Stimulated activated effector memory CD8-positive, alpha-beta T cell treated with anti-CD3 and anti-CD28 coated beads, Interleukin-12 subunit alpha, Interleukin-12 subunit beta, amount 100 ng/mL, for 72 hours (primary cell): ENCODE results near the gene LPGAT1.
"Not testable (repeated sequence)": the region's sequence is repeated elsewhere in the genome, so short reads cannot be mapped to it uniquely, and the experiment has no call there.

Experiments
- ATAC-seq: fragments of 150-1000 bp; cut with Tn5 transposase; 2 replicates; pipeline ENCODE4 v1.10.0; 2021
- DNase-seq, 2 donors: peaks; one replicate each; pipeline ENCODE4 v3.0.0; 2021 to 2022; ENCODE audit warnings: low spot score in 2 of 2
- H3K27ac Mint-ChIP-seq: one replicate; pipeline ENCODE4 v1.8.0; 2022; ENCODE audit warnings: mild to moderate bottlenecking, mixed read lengths
- H3K36me3 Mint-ChIP-seq: one replicate; pipeline ENCODE4 v1.8.0; 2022; ENCODE audit warnings: mild to moderate bottlenecking, mixed read lengths
- H3K4me1 Mint-ChIP-seq: one replicate; pipeline ENCODE4 v1.8.0; 2022; ENCODE audit warnings: mixed read lengths
- H3K4me3 Mint-ChIP-seq: one replicate; pipeline ENCODE4 v1.8.0; 2022; ENCODE audit warnings: mild to moderate bottlenecking, mixed read lengths
- H3K9me3 Mint-ChIP-seq: one replicate; pipeline ENCODE4 v1.8.0; 2022; ENCODE audit warnings: mixed read lengths

LPGAT1 gene

GRCh38 chr1:211714154-211714553 lies 116.4 kb downstream of the LPGAT1 start:
- no peaks in the 10 kb centered on the region for H3K4me1 Mint-ChIP-seq
- no peaks in the 10 kb centered on the region for H3K36me3 Mint-ChIP-seq
- ATAC-seq (no peak), DNase-seq (no peak)
- H3K27ac Mint-ChIP-seq: no peak overlapping the region
- H3K4me3 Mint-ChIP-seq: no peak overlapping the region
- H3K9me3 Mint-ChIP-seq: peaks cover 2% of the 10 kb centered on the region

- H3K4me3 Mint-ChIP-seq: no peak overlapping the region
- H3K36me3 Mint-ChIP-seq: no peaks in the 10 kb centered on the region
- H3K9me3 Mint-ChIP-seq: peaks cover 2% of the 10 kb centered on the region
- H3K27ac Mint-ChIP-seq: no peak overlapping the region
- ATAC-seq (no peak), DNase-seq (no peak)
- no peaks in the 10 kb centered on the region for H3K4me1 Mint-ChIP-seq
These were observed 117.3 kb downstream of the LPGAT1 start for GRCh38 chr1:211713231-211713630.

GRCh38 chr1:211711315-211711705 lies 119.3 kb downstream of the LPGAT1 start:
- no peaks in the 10 kb centered on the region for H3K9me3 Mint-ChIP-seq
- ATAC-seq (no peak), DNase-seq (no peak)
- H3K4me3 Mint-ChIP-seq: no peak overlapping the region
- no peaks in the 10 kb centered on the region for H3K36me3 Mint-ChIP-seq
- H3K27ac Mint-ChIP-seq: no peak overlapping the region
- H3K4me1 Mint-ChIP-seq: no peaks in the 10 kb centered on the region

GRCh38 chr1:211710566-211711314 lies 119.8 kb downstream of the LPGAT1 start:
- no peak for ATAC-seq
- Mint-ChIP-seq H3K4me3 (no peak overlapping the region), H3K36me3 (no peaks in the 10 kb centered on the region), H3K9me3 (no peaks in the 10 kb centered on the region), H3K4me1 (no peaks in the 10 kb centered on the region), H3K27ac (no peak overlapping the region)
- DNase-seq: no peak

- no peak for ATAC-seq
- no peaks in the 10 kb centered on the region for H3K9me3 Mint-ChIP-seq
- DNase-seq: no peak
- no peaks in the 10 kb centered on the region for H3K36me3 Mint-ChIP-seq
- no peaks in the 10 kb centered on the region for H3K4me1 Mint-ChIP-seq
- H3K27ac Mint-ChIP-seq: no peak overlapping the region
- no peak overlapping the region for H3K4me3 Mint-ChIP-seq
These were observed 121.6 kb downstream of the LPGAT1 start for GRCh38 chr1:211708926-211709325.

GRCh38 chr1:211708006-211708405 lies 122.6 kb downstream of the LPGAT1 start:
- Mint-ChIP-seq H3K4me1 (no peaks in the 10 kb centered on the region), H3K9me3 (no peaks in the 10 kb centered on the region), H3K27ac (no peak overlapping the region), H3K36me3 (no peaks in the 10 kb centered on the region), H3K4me3 (no peak overlapping the region)
- DNase-seq (no peak), ATAC-seq (no peak)

GRCh38 chr1:211705467-211706091 lies 125.0 kb downstream of the LPGAT1 start:
- H3K9me3 Mint-ChIP-seq: no peaks in the 10 kb centered on the region
- no peak overlapping the region for H3K27ac Mint-ChIP-seq
- H3K36me3 Mint-ChIP-seq: no peaks in the 10 kb centered on the region
- ATAC-seq (no peak), DNase-seq (no peak)
- H3K4me3 Mint-ChIP-seq: no peak overlapping the region
- H3K4me1 Mint-ChIP-seq: no peaks in the 10 kb centered on the region

- ATAC-seq: no peak
- DNase-seq: no peak
- Mint-ChIP-seq H3K36me3 (no peaks in the 10 kb centered on the region), H3K27ac (no peak overlapping the region), H3K4me1 (no peaks in the 10 kb centered on the region), H3K9me3 (no peaks in the 10 kb centered on the region), H3K4me3 (no peak overlapping the region)
These were observed 126.0 kb downstream of the LPGAT1 start for GRCh38 chr1:211704543-211704942.

- Mint-ChIP-seq H3K27ac (no peak overlapping the region), H3K4me3 (no peak overlapping the region), H3K9me3 (no peaks in the 10 kb centered on the region), H3K36me3 (no peaks in the 10 kb centered on the region), H3K4me1 (no peaks in the 10 kb centered on the region)
- no peak for ATAC-seq
- DNase-seq: no peak
These were observed 126.6 kb downstream of the LPGAT1 start for GRCh38 chr1:211703812-211704537.

- H3K36me3 Mint-ChIP-seq: no peaks in the 10 kb centered on the region
- H3K4me3 Mint-ChIP-seq: no peak overlapping the region
- H3K9me3 Mint-ChIP-seq: no peaks in the 10 kb centered on the region
- no peak for DNase-seq
- no peak for ATAC-seq
- peaks cover 10% of the 10 kb centered on the region for H3K4me1 Mint-ChIP-seq
- H3K27ac Mint-ChIP-seq: no peak overlapping the region
These were observed 128.8 kb downstream of the LPGAT1 start for GRCh38 chr1:211701733-211702132.

GRCh38 chr1:211699059-211699458 lies 131.5 kb downstream of the LPGAT1 start:
- Mint-ChIP-seq H3K36me3 (no peaks in the 10 kb centered on the region), H3K4me3 (peak overlapping the region; percentile 26), H3K27ac (no peak overlapping the region), H3K4me1 (peaks cover 14% of the 10 kb centered on the region), H3K9me3 (no peaks in the 10 kb centered on the region)
- ATAC-seq (no peak), DNase-seq (no peak)

GRCh38 chr1:211698161-211699026 lies 132.2 kb downstream of the LPGAT1 start:
- Mint-ChIP-seq H3K27ac (no peak overlapping the region), H3K9me3 (no peaks in the 10 kb centered on the region), H3K4me1 (peaks cover 14% of the 10 kb centered on the region), H3K4me3 (peak overlapping the region; percentile 26), H3K36me3 (no peaks in the 10 kb centered on the region)
- ATAC-seq (peak; percentile 89), DNase-seq (peak; percentile 91 to 95)

GRCh38 chr1:211697356-211697755 lies 133.2 kb downstream of the LPGAT1 start:
- no peak overlapping the region for H3K4me3 Mint-ChIP-seq
- H3K4me1 Mint-ChIP-seq: peaks cover 14% of the 10 kb centered on the region
- ATAC-seq: no peak
- H3K9me3 Mint-ChIP-seq: no peaks in the 10 kb centered on the region
- H3K27ac Mint-ChIP-seq: no peak overlapping the region
- no peaks in the 10 kb centered on the region for H3K36me3 Mint-ChIP-seq
- DNase-seq: no peak

- no peaks in the 10 kb centered on the region for H3K9me3 Mint-ChIP-seq
- DNase-seq (no peak), ATAC-seq (peak; percentile 65)
- no peaks in the 10 kb centered on the region for H3K36me3 Mint-ChIP-seq
- H3K27ac Mint-ChIP-seq: no peak overlapping the region
- no peak overlapping the region for H3K4me3 Mint-ChIP-seq
- H3K4me1 Mint-ChIP-seq: peaks cover 14% of the 10 kb centered on the region
These were observed 135.3 kb downstream of the LPGAT1 start for GRCh38 chr1:211695135-211695816.

- H3K9me3 Mint-ChIP-seq, DNase-seq, H3K4me3 Mint-ChIP-seq, H3K36me3 Mint-ChIP-seq, ATAC-seq: not testable (repeated sequence)
- Mint-ChIP-seq H3K27ac (peak overlapping the region; percentile 16), H3K4me1 (peaks cover 14% of the 10 kb centered on the region)
These were observed 136.7 kb downstream of the LPGAT1 start for GRCh38 chr1:211693911-211694310.
